ENCODE measurements around the gene BNIP3.

GRCh38 chr10:131925716-131926115 is 56.0 kb downstream of the BNIP3 start:
- TF ChIP-seq ZFP82 (CRISPR knock-in tag; IDR thresholded peaks at IDR 0.05; ENCODE audit: borderline replicate concordance) = no peak
- TF ChIP-seq, protein P1, sequence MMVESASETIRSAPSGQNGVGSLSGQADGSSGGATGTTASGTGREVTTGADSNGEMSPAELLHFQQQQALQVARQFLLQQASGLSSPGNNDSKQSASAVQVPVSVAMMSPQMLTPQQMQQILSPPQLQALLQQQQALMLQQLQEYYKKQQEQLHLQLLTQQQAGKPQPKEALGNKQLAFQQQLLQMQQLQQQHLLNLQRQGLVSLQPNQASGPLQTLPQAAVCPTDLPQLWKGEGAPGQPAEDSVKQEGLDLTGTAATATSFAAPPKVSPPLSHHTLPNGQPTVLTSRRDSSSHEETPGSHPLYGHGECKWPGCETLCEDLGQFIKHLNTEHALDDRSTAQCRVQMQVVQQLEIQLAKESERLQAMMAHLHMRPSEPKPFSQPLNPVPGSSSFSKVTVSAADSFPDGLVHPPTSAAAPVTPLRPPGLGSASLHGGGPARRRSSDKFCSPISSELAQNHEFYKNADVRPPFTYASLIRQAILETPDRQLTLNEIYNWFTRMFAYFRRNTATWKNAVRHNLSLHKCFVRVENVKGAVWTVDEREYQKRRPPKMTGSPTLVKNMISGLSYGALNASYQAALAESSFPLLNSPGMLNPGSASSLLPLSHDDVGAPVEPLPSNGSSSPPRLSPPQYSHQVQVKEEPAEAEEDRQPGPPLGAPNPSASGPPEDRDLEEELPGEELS (CRISPR knock-in tag; IDR thresholded peaks at IDR 0.05) = no peak
- TF ChIP-seq ZNF572 (CRISPR knock-in tag; IDR thresholded peaks at IDR 0.05) = no peak

All from HepG2 (cell line).